ENCODE measurements around the gene C20orf144. TPM values are rescaled to one million over a fixed set of nuclear protein-coding genes. Genes with fewer than 3 reads are reported as not detected.

Gene C20orf144
- polyA plus RNA-seq, 2 of the 4 experiments (the other 2 are of a cell fraction), result 0.10 to 0.12 TPM

DNA sequence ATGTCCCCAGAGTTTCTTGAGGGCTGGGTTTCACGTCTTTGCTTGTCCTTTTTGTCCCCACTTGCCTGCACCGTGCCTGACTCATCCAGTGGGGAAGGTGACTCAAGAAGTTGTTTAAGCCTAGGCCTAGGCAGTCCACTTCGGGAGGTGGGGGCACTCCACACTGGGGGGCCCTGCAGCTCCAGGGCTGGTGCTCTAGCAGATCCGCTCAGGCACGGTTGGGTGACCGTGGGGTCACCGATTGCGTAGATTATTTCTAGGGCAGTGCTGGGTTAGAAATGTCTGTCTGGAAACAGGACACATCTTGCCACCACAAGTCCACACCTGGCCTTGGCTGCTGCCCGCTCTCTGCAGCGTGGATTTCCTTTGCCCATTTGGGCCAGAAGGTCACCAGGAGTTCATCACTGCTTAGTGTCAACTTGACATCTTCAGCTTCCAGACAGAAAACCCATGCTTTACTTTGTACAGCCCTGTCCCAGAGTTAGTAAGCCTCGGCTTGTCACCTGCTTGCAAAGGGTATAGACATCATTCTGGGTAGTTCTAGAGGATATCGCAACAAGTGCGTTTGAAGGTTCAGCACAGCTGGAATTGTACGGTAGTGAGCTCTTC is 13.6 kb upstream of the C20orf144 start:
- no peak overlapping the region for H3K27ac ChIP-seq
- ChIA-PET POLR2A (no interaction called here), CTCF (interaction anchor here (0.7 to 3.3 kb wide), 5 partner anchors 20 to 247 kb away, joined by 3 to 15 read pairs (median 3); partner anchors contain the start of gene CDK5RAP1)
- TF ChIP-seq HOXB13 (CRISPR knock-in tag; IDR thresholded peaks at IDR 0.05; ENCODE audit: low read depth) (no peak), JUN (IDR thresholded peaks at IDR 0.05) (no peak), POLR2A (IDR thresholded peaks at IDR 0.05; ENCODE audit: low read length) (no peak), ESRRA (IDR thresholded peaks at IDR 0.05; ENCODE audit: borderline replicate concordance, low read length) (no peak)
- TF ChIP-seq, protein P1, sequence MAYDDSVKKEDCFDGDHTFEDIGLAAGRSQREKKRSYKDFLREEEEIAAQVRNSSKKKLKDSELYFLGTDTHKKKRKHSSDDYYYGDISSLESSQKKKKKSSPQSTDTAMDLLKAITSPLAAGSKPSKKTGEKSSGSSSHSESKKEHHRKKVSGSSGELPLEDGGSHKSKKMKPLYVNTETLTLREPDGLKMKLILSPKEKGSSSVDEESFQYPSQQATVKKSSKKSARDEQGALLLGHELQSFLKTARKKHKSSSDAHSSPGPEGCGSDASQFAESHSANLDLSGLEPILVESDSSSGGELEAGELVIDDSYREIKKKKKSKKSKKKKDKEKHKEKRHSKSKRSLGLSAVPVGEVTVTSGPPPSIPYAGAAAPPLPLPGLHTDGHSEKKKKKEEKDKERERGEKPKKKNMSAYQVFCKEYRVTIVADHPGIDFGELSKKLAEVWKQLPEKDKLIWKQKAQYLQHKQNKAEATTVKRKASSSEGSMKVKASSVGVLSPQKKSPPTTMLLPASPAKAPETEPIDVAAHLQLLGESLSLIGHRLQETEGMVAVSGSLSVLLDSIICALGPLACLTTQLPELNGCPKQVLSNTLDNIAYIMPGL (CRISPR knock-in tag; IDR thresholded peaks at IDR 0.05; ENCODE audit: borderline replicate concordance), result no peak
- TF ChIP-seq, protein P2, sequence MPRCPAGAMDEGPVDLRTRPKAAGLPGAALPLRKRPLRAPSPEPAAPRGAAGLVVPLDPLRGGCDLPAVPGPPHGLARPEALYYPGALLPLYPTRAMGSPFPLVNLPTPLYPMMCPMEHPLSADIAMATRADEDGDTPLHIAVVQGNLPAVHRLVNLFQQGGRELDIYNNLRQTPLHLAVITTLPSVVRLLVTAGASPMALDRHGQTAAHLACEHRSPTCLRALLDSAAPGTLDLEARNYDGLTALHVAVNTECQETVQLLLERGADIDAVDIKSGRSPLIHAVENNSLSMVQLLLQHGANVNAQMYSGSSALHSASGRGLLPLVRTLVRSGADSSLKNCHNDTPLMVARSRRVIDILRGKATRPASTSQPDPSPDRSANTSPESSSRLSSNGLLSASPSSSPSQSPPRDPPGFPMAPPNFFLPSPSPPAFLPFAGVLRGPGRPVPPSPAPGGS (IDR thresholded peaks at IDR 0.05), result no peak
- FAIRE-seq (no peak), DNase-seq (ENCODE audit: low read depth in 1 of 2, low spot score in 1 of 2) (no peak), ATAC-seq (no peak)
- no peak overlapping the region for H3K4me3 ChIP-seq
- 86% methylated on average over 14 of the region's 14 CpGs for WGBS (ENCODE audit: missing lambda C conversion rate)
- no peaks in the 10 kb centered on the region for H3K9me3 ChIP-seq
- H3K4me1 ChIP-seq, result peaks cover 2% of the 10 kb centered on the region; the same call in 1 of the 3 replicates
- no peak overlapping the region for H3K4me2 ChIP-seq

DNA sequence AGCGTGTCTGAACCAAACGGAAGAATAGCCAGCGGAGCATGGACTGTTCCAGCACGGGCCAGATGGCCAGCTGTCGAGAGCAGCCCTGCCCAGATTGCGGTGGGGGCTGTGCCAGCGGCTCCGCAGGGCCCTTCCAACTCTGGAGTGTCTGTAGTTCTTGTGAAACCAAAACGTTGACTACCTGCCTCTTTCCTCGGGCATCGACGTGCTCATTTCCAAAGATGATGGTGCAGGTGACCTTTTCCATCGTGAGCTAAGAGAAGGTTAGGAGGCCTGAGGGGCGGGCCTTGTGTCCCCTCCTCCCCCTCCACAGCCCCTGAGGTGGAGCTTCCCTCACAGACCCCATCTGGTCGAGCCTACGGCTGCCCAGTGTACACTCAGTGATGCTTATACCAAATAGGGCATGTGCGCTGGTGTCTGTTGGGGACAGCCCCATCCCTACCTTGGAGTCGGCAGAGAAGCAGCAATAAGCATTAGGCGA is 12.9 kb upstream of the C20orf144 start:
- CTCF ChIA-PET, result interaction anchor here (0.9 to 3.1 kb wide), 5 partner anchors 19 to 806 kb away, joined by 3 to 16 read pairs (median 6); partner anchors contain the start of gene CDK5RAP1
- no peak for FAIRE-seq
- POLR2A ChIA-PET, result no interaction called here

More for the DNA sequence above, 12.9 kb upstream of the C20orf144 start:
- H3K4me1 ChIP-seq, result peaks cover 4% of the 10 kb centered on the region; the same call in 1 of the 3 replicates
- no peak for ATAC-seq
- no peak for TF ChIP-seq RNF2 (IDR thresholded peaks at IDR 0.05; ENCODE audit: borderline replicate concordance, low read depth)
- TF ChIP-seq RCOR1 (IDR thresholded peaks at IDR 0.05; ENCODE audit: low read depth, low read length), result no peak
- no peak for TF ChIP-seq SREBF2 (IDR thresholded peaks at IDR 0.05)
- TF ChIP-seq, protein P2 (IDR thresholded peaks at IDR 0.05), result no peak
- no peak for TF ChIP-seq TFCP2L1 (CRISPR knock-in tag; IDR thresholded peaks at IDR 0.05)
- TF ChIP-seq JUN (IDR thresholded peaks at IDR 0.05), result no peak
- no peak for TF ChIP-seq JUNB (IDR thresholded peaks at IDR 0.05)
- no peak for TF ChIP-seq FOXS1 (CRISPR knock-in tag; IDR thresholded peaks at IDR 0.05)
- TF ChIP-seq, protein P3, sequence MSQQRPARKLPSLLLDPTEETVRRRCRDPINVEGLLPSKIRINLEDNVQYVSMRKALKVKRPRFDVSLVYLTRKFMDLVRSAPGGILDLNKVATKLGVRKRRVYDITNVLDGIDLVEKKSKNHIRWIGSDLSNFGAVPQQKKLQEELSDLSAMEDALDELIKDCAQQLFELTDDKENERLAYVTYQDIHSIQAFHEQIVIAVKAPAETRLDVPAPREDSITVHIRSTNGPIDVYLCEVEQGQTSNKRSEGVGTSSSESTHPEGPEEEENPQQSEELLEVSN (IDR thresholded peaks at IDR 0.05; ENCODE audit: borderline replicate concordance, low read depth), result no peak
- TF ChIP-seq ZC3H11A (IDR thresholded peaks at IDR 0.05), result no peak
- TF ChIP-seq, protein P4, sequence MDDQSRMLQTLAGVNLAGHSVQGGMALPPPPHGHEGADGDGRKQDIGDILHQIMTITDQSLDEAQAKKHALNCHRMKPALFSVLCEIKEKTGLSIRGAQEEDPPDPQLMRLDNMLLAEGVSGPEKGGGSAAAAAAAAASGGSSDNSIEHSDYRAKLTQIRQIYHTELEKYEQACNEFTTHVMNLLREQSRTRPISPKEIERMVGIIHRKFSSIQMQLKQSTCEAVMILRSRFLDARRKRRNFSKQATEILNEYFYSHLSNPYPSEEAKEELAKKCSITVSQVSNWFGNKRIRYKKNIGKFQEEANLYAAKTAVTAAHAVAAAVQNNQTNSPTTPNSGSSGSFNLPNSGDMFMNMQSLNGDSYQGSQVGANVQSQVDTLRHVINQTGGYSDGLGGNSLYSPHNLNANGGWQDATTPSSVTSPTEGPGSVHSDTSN (IDR thresholded peaks at IDR 0.05), result no peak
- no peak for TF ChIP-seq EHMT2 (IDR thresholded peaks at IDR 0.05; ENCODE audit: low read depth)
- TF ChIP-seq, protein P1 (CRISPR knock-in tag; IDR thresholded peaks at IDR 0.05; ENCODE audit: borderline replicate concordance), result no peak
- no peak for TF ChIP-seq KDM1A (IDR thresholded peaks at IDR 0.05; ENCODE audit: low read depth)
- TF ChIP-seq, protein P5, sequence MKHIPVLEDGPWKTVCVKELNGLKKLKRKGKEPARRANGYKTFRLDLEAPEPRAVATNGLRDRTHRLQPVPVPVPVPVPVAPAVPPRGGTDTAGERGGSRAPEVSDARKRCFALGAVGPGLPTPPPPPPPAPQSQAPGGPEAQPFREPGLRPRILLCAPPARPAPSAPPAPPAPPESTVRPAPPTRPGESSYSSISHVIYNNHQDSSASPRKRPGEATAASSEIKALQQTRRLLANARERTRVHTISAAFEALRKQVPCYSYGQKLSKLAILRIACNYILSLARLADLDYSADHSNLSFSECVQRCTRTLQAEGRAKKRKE (CRISPR knock-in tag; IDR thresholded peaks at IDR 0.05; ENCODE audit: low read depth), result no peak
- TF ChIP-seq HOXB5 (CRISPR knock-in tag; IDR thresholded peaks at IDR 0.05), result no peak
- TF ChIP-seq EHF (CRISPR knock-in tag; IDR thresholded peaks at IDR 0.05), result no peak
- no peak for DNase-seq (ENCODE audit: low read depth in 1 of 2, low spot score in 1 of 2)
- H3K27ac ChIP-seq, result no peak overlapping the region
- H3K4me2 ChIP-seq, result no peak overlapping the region
- WGBS (ENCODE audit: missing lambda C conversion rate), result 84% methylated on average over 19 of the region's 19 CpGs
- H3K9me3 ChIP-seq, result no peaks in the 10 kb centered on the region
- H3K4me3 ChIP-seq, result no peak overlapping the region

All from A549 (cell line).